H9 (cell line): Measurements from ENCODE around the gene NHLH1. TPM values are rescaled to one million over a fixed set of nuclear protein-coding genes. Genes with fewer than 3 reads are reported as not detected.
A peak's percentile ranks its signal among the peaks of the same experiment; 100 is the strongest.

Experiments used
- DNase-seq: peaks from one replicate; pipeline ENCODE4 v3.0.0-alpha.2; 2017
- H2AFZ ChIP-seq: one replicate; pipeline ENCODE4 v1.6.1; 2013; ENCODE audit warnings: mild to moderate bottlenecking, low read length, control low read depth, moderate library complexity
- H2AK5ac ChIP-seq: 2 replicates; pipeline ENCODE4 v1.6.1; 2013; ENCODE audit warnings: low read length, control low read depth, mixed read lengths; ENCODE audit not compliant: insufficient read length
- H2BK120ac ChIP-seq: one replicate; pipeline ENCODE4 v1.6.1; 2013; ENCODE audit warnings: low read depth, mild to moderate bottlenecking, low read length, control low read depth, inconsistent platforms; ENCODE audit not compliant: poor library complexity, severe bottlenecking
- H2BK12ac ChIP-seq: 2 replicates; pipeline ENCODE4 v1.6.1; 2013; ENCODE audit warnings: low read length, control low read depth, mixed read lengths, low read depth; ENCODE audit not compliant: insufficient read length
- H2BK15ac ChIP-seq: 2 replicates; pipeline ENCODE4 v1.6.1; 2013; ENCODE audit warnings: low read depth, low read length, control low read depth
- H2BK20ac ChIP-seq: one replicate; pipeline ENCODE4 v1.6.1; 2013; ENCODE audit warnings: low read depth, mild to moderate bottlenecking, low read length, control low read depth, inconsistent platforms; ENCODE audit not compliant: poor library complexity, severe bottlenecking
- H2BK5ac ChIP-seq: 2 replicates; pipeline ENCODE4 v1.6.1; 2013; ENCODE audit warnings: low read length, control low read depth, mixed read lengths; ENCODE audit not compliant: insufficient read length
- H3K14ac ChIP-seq: 2 replicates; pipeline ENCODE4 v1.6.1; 2013; ENCODE audit warnings: low read length, control low read depth; ENCODE audit not compliant: insufficient read depth
- H3K18ac ChIP-seq: 2 replicates; pipeline ENCODE4 v1.6.1; 2013; ENCODE audit warnings: low read depth, mild to moderate bottlenecking, mixed read lengths, low read length, control low read depth; ENCODE audit not compliant: insufficient read length
- H3K23ac ChIP-seq: 2 replicates; pipeline ENCODE4 v1.6.1; 2013; ENCODE audit warnings: low read length, control low read depth, mixed read lengths, low read depth; ENCODE audit not compliant: insufficient read length
- H3K23me2 ChIP-seq: 2 replicates; pipeline ENCODE4 v1.6.1; 2013; ENCODE audit warnings: low read depth, mild to moderate bottlenecking, mixed read lengths, low read length, control low read depth; ENCODE audit not compliant: insufficient read length, poor library complexity, severe bottlenecking
- H3K27ac ChIP-seq: 2 replicates; pipeline ENCODE4 v1.5.1; 2013; ENCODE audit warnings: low read length, control low read depth, mixed read lengths, low read depth; ENCODE audit not compliant: insufficient read length
- H3K27me3 ChIP-seq: 2 replicates; pipeline ENCODE4 v1.6.1; 2013; ENCODE audit warnings: low read length, control low read depth, inconsistent platforms; ENCODE audit not compliant: insufficient read depth
- H3K4ac ChIP-seq: 2 replicates; pipeline ENCODE4 v1.6.1; 2013; ENCODE audit warnings: low read depth, mild to moderate bottlenecking, control low read depth, inconsistent platforms, low read length, moderate library complexity
- H3K4me1 ChIP-seq: 2 replicates; pipeline ENCODE4 v1.6.1; 2013; ENCODE audit warnings: low read length, control low read depth, inconsistent platforms; ENCODE audit not compliant: insufficient read depth
- H3K4me2 ChIP-seq: 2 replicates; pipeline ENCODE4 v1.6.1; 2013; ENCODE audit warnings: low read length, control low read depth, mixed read lengths; ENCODE audit not compliant: insufficient read length, insufficient read depth
- H3K56ac ChIP-seq: 2 replicates; pipeline ENCODE4 v1.6.1; 2013; ENCODE audit warnings: low read depth, mild to moderate bottlenecking, mixed read lengths, low read length, control low read depth; ENCODE audit not compliant: insufficient read length
- H3K79me1 ChIP-seq: 2 replicates; pipeline ENCODE4 v1.6.1; 2013; ENCODE audit warnings: low read depth, mild to moderate bottlenecking, moderate library complexity, low read length, control low read depth, inconsistent platforms; ENCODE audit not compliant: insufficient read depth, poor library complexity, severe bottlenecking
- H3K79me2 ChIP-seq: 2 replicates; pipeline ENCODE4 v1.6.1; 2013; ENCODE audit warnings: low read length, control low read depth, inconsistent platforms; ENCODE audit not compliant: insufficient read depth
- H3K9ac ChIP-seq: 2 replicates; pipeline ENCODE4 v1.6.1; 2013; ENCODE audit warnings: low read length, control low read depth, mixed read lengths; ENCODE audit not compliant: insufficient read length; ENCODE audit errors: extremely low read depth
- H3K9me3 ChIP-seq: one replicate; pipeline ENCODE4 v1.6.1; 2013; ENCODE audit warnings: low read depth, low read length, inconsistent platforms; ENCODE audit not compliant: control insufficient read depth
- H3T11ph ChIP-seq: one replicate; pipeline ENCODE4 v1.6.1; 2013; ENCODE audit warnings: mild to moderate bottlenecking, low read length, control low read depth, inconsistent platforms
- H4K20me1 ChIP-seq: one replicate; pipeline ENCODE4 v1.6.1; 2013; ENCODE audit not compliant: control insufficient read depth, insufficient read length, insufficient read depth
- H4K5ac ChIP-seq: 2 replicates; pipeline ENCODE4 v1.6.1; 2013; ENCODE audit warnings: low read depth, mild to moderate bottlenecking, mixed read lengths, low read length, control low read depth; ENCODE audit not compliant: insufficient read length
- H4K8ac ChIP-seq: replicated peaks from 2 replicates; pipeline ENCODE4 v1.6.1; 2013; ENCODE audit warnings: low read length, control low read depth, mixed read lengths, low read depth; ENCODE audit not compliant: insufficient read length
- H4K91ac ChIP-seq: 2 replicates; pipeline ENCODE4 v1.6.1; 2013; ENCODE audit warnings: low read depth, mild to moderate bottlenecking, moderate library complexity, mixed read lengths, low read length, control low read depth; ENCODE audit not compliant: insufficient read length
- H3K27ac Mint-ChIP-seq, 3 experiments: 2 replicates in 2 of 3; 3 replicates in 1 of 3; pipeline ENCODE4 v1.8.0; 2020 to 2021; ENCODE audit warnings: mixed read lengths in 3 of 3, mild to moderate bottlenecking in 1 of 3, moderate library complexity in 1 of 3
- H3K27me3 Mint-ChIP-seq: 2 replicates; pipeline ENCODE4 v1.8.0; 2021; ENCODE audit warnings: low read depth, mild to moderate bottlenecking, moderate library complexity, mixed read lengths
- H3K36me3 Mint-ChIP-seq, 3 experiments: 2 replicates in 2 of 3; 3 replicates in 1 of 3; pipeline ENCODE4 v1.8.0; 2020 to 2021; ENCODE audit warnings: low read depth in 3 of 3, mixed read lengths in 3 of 3; ENCODE audit not compliant: insufficient read depth in 1 of 3
- H3K4me1 Mint-ChIP-seq, 2 experiments: 2 replicates each; pipeline ENCODE4 v1.8.0; 2020; ENCODE audit warnings: mixed read lengths in 2 of 2
- H3K4me3 Mint-ChIP-seq, 2 experiments: 2 replicates in 1 of 2; 3 replicates in 1 of 2; pipeline ENCODE4 v1.8.0; 2020 to 2021; ENCODE audit warnings: mild to moderate bottlenecking in 2 of 2, mixed read lengths in 2 of 2, moderate library complexity in 1 of 2
- H3K9me3 Mint-ChIP-seq, 2 experiments: 2 replicates in 1 of 2; 3 replicates in 1 of 2; pipeline ENCODE4 v1.8.0; 2020; ENCODE audit warnings: mild to moderate bottlenecking in 2 of 2, mixed read lengths in 2 of 2, moderate library complexity in 1 of 2
- CTCF ChIP-seq: fragments of 200-600 bp; sonication (generic); conservative IDR thresholded peaks from 3 replicates; pipeline ENCODE4 v1.8.0; 2021; ENCODE audit warnings: antibody characterized with exemption, mild to moderate bottlenecking
- WGBS: extraction: QIAGEN DNeasy Blood & Tissue Kit; methylation state at CpG from one replicate; pipeline ENCODE4 v1.1.7; 2013; ENCODE audit warnings: missing lambda C conversion rate, low lambda C conversion rate, mixed read lengths; ENCODE audit not compliant: insufficient read length; ENCODE audit errors: extremely low coverage; 5-methylcytosine and 5-hydroxymethylcytosine counted together
- total RNA-seq: library from RNA; stranded (reverse); gene quantifications from 2 replicates; pipeline ENCODE4 v1.2.1, GENCODE V29; 2021

The NHLH1 gene
- total RNA-seq, 1 experiment from 2014 or later = 1.5 TPM

GRCh38 chr1:160407839-160408801 lies 41.2 kb downstream of the NHLH1 start:
- Histone ChIP-seq H3K4me1 (peaks cover 24% of the 10 kb centered on the region), H3K14ac (no peak overlapping the region), H2BK12ac (no peak overlapping the region), H3K23me2 (no peaks in the 10 kb centered on the region), H4K91ac (no peak overlapping the region), H2BK120ac (no peak overlapping the region), H3K9ac (no peak overlapping the region), H3K27ac (no peak overlapping the region), H3K27me3 (no peaks in the 10 kb centered on the region), H3K18ac (no peak overlapping the region), H3K56ac (no peak overlapping the region), H3K4ac (no peak overlapping the region), H3K4me2 (no peak overlapping the region), H2AK5ac (no peak overlapping the region), H3K23ac (no peak overlapping the region), H3T11ph (no peak overlapping the region), H2AFZ (no peak overlapping the region), H4K20me1 (peaks cover 5% of the 10 kb centered on the region), H3K9me3 (no peaks in the 10 kb centered on the region), H2BK5ac (no peak overlapping the region), H4K8ac (no peak overlapping the region), H3K79me1 (peaks cover 3% of the 10 kb centered on the region), H2BK15ac (no peak overlapping the region), H2BK20ac (no peak overlapping the region), H3K79me2 (peaks cover 9% of the 10 kb centered on the region; the same call in 1 of the 2 replicates), H4K5ac (no peak overlapping the region)
- no CpG with 5 or more reads among the region's 12 CpGs for WGBS
- H3K36me3 Mint-ChIP-seq = peaks cover 4 to 22% (median 7%) of the 10 kb centered on the region in 3 experiments; a peak in 6 of 7 replicates
- no peak for TF ChIP-seq CTCF
- H3K27me3 Mint-ChIP-seq = no peaks in the 10 kb centered on the region
- peaks cover 80 to 82% of the 10 kb centered on the region in 2 experiments for H3K4me1 Mint-ChIP-seq
- H3K9me3 Mint-ChIP-seq = no peaks in the 10 kb centered on the region
- DNase-seq = peak; percentile 46
- peak overlapping the region in 1 of 2 experiments; percentile 43; a peak in 2 of 5 replicates for H3K4me3 Mint-ChIP-seq
- H3K27ac Mint-ChIP-seq = peak overlapping the region; percentile 78 to 92 (median 90); a peak in 4 of 7 replicates
